NB4 (cell line): ENCODE results near the gene RAB34.

Experiments used
- MYC ChIP-seq: IDR thresholded peaks from 2 replicates; pipeline ENCODE4 v1.6.1; 2011; ENCODE audit warnings: low read depth, low read length
- POLR2A ChIP-seq: IDR thresholded peaks from 2 replicates; pipeline ENCODE4 v1.6.1; 2011; ENCODE audit warnings: mild to moderate bottlenecking; ENCODE audit not compliant: insufficient read length; ENCODE audit errors: extremely low read depth
- TF ChIP-seq, protein P1 (sequence below): IDR thresholded peaks from one replicate; pipeline ENCODE4 v1.5.1; 2012; ENCODE audit warnings: low read depth, low read length
- TF ChIP-seq, protein P2 (sequence below): IDR thresholded peaks from 2 replicates; pipeline ENCODE4 v1.6.1; 2011; ENCODE audit warnings: low read depth, low read length

DNA sequence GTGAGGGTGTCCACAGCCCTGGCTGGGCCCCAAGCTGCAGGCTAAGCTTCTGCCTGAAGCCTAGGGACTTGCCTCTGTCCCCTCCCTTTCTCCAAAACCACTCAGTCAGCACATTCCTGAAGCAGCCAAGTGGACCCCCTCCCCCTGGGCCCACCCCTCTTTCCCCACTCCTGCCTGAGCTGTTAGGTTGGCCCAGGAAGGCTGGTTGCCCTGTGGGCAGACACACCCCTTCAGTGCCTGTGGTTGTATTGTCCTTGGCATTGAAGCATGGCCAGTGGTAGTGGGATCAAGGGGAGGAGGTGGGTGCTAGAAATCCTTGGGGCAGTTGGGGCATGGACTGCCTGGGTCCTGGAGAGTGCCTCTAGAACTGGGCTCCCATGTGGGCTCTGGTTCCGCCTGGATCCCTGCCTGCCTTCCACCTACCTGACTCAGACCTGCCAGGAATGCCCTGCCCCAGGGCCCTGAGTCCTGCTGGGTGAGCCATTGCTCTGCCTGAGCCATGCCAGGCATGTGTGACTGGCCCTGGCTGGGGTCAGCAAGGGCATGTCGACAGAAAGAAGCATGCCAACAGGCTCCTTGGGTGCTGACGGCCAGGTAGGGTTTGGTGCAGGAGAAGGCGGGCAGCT, 28.2 kb upstream of the RAB34 start:
- TF ChIP-seq, protein P1, sequence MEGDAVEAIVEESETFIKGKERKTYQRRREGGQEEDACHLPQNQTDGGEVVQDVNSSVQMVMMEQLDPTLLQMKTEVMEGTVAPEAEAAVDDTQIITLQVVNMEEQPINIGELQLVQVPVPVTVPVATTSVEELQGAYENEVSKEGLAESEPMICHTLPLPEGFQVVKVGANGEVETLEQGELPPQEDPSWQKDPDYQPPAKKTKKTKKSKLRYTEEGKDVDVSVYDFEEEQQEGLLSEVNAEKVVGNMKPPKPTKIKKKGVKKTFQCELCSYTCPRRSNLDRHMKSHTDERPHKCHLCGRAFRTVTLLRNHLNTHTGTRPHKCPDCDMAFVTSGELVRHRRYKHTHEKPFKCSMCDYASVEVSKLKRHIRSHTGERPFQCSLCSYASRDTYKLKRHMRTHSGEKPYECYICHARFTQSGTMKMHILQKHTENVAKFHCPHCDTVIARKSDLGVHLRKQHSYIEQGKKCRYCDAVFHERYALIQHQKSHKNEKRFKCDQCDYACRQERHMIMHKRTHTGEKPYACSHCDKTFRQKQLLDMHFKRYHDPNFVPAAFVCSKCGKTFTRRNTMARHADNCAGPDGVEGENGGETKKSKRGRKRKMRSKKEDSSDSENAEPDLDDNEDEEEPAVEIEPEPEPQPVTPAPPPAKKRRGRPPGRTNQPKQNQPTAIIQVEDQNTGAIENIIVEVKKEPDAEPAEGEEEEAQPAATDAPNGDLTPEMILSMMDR = no peak
- TF ChIP-seq, protein P2, sequence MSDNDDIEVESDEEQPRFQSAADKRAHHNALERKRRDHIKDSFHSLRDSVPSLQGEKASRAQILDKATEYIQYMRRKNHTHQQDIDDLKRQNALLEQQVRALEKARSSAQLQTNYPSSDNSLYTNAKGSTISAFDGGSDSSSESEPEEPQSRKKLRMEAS = no peak
- TF ChIP-seq POLR2A = no peak
- no peak for TF ChIP-seq MYC
